ENCODE measurements around the gene ENDOD1.
A peak's percentile ranks its signal among the peaks of the same experiment; 100 is the strongest.

The ENDOD1 gene

DNA sequence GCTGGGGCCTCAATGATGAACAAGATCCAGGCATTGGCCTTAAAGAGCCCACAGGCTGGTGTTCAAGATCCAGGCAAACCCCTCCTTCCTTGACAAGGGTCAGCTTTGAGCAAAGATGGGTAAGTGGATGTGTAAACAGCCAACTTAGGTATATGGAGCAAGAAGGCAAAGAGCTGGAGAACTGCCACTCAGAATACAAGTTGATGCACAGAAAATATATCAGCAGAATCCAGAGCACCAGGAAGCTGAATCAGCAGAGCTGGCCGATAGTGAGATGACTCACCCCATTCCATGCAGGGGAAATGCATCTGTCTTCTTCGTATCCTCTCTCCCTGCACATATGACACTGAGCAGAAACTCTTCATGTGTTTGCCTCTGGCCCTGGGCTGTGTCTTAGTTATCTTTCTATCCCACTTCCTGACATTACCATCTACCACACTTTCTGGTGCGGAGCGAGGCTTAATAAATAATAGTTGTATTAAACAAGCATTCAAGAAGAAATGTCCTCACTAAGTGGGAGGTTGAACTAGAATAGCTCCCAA, 57.8 kb downstream of the ENDOD1 start:
- Mint-ChIP-seq H3K4me1 (peaks cover 28% of the 10 kb centered on the region), H3K9me3 (no peaks in the 10 kb centered on the region), H3K27me3 (peaks cover 44% of the 10 kb centered on the region), H3K36me3 (no peaks in the 10 kb centered on the region), H3K27ac (no peak overlapping the region), H3K4me3 (no peak overlapping the region)
- CTCF ChIA-PET, result interaction anchor here (0.7 to 12.2 kb wide), 8 partner anchors 10 to 1266 kb away, joined by 3 to 133 read pairs (median 4); partner anchors contain the start of gene SRSF8
- DNase-seq, result no peak

DNA sequence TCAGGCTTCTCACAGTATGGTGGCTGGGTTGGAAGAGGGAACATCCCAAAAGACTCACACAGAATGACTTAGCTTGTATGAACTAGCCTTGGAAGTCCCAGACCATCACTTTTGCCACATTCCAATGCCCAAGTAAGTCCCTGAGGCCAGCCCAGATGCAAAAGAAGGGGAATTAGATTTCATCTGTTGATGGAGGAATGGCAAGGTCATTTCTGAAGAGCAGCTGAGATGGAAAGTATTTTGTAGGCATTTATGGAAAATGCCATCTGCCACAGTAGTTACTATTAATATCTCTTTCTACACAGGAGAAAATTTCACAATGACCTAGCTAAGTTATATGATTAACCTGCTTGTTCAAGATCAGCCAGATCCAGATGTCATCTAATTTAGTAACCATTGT, 58.8 kb downstream of the ENDOD1 start:
- Mint-ChIP-seq H3K36me3 (no peaks in the 10 kb centered on the region), H3K27me3 (peaks cover 37% of the 10 kb centered on the region), H3K4me1 (peaks cover 38% of the 10 kb centered on the region), H3K27ac (no peak overlapping the region), H3K4me3 (no peak overlapping the region), H3K9me3 (no peaks in the 10 kb centered on the region)
- DNase-seq, result no peak
- CTCF ChIA-PET, result interaction anchor here (0.9 to 12.2 kb wide), 6 partner anchors 11 to 616 kb away, joined by 3 to 133 read pairs (median 5); partner anchors contain the start of gene SRSF8

DNA sequence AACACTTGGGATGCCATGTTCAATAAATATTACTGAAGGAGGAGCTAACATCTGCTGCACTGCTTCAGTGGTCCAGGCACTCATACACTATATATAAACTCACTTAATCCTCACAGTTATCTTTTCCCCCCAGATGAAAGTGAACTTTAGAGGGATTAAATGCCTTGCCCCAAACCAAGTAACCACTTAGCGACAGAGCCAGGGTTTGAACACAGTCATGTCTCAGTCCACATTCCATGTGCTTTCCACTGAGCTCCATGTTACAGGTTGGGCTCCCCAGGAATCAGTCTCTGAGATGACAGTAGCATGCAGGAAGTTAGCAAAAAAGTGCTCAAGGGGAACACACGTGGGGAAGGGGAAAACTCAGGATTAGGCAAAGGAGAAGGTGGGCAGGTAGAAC, 59.3 kb downstream of the ENDOD1 start:
- Mint-ChIP-seq H3K27ac (no peak overlapping the region), H3K36me3 (no peaks in the 10 kb centered on the region), H3K4me1 (peaks cover 42% of the 10 kb centered on the region), H3K4me3 (peak overlapping the region; percentile 5), H3K27me3 (peaks cover 32% of the 10 kb centered on the region), H3K9me3 (no peaks in the 10 kb centered on the region)
- no peak for DNase-seq
- CTCF ChIA-PET, result interaction anchor here (0.9 to 12.2 kb wide), 6 partner anchors 56 to 615 kb away, joined by 3 to 133 read pairs (median 3); partner anchors contain the start of gene SRSF8

DNA sequence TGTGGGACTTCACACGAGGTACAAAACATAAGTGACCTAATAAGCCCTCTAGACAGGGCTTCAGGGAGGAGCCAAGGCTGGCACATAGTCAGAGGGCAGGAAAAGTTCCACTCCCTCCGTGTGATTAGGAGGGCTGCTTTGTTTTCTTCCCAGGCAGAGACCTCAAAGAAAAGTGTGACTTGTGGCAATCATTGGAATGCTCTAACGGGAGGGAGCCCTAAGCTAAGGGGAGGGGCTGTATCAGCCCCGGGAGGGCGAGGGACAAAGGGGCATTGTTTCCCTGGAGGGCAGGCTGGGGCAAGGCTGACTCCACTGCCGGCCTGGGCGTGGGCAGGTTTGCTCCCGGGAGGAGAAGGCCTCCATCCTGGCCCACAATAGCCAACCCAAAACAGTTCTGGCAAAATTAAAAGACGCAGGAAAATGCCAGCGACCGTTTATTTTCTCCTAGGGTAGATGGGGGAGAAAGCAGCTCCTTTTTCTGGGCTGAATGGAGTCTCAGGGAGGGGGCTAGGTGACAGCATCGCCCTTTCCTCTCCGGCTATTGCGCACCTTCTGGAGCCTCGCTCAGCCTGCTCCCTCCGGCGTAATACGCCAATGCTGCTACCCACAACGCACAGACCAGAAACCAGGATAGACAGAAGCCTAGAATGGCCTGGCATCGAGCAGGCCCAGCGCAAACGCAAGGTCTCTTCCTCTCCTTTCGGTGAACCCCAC, 60.2 kb downstream of the ENDOD1 start:
- H3K4me1 Mint-ChIP-seq, result peaks cover 43% of the 10 kb centered on the region

DNA sequence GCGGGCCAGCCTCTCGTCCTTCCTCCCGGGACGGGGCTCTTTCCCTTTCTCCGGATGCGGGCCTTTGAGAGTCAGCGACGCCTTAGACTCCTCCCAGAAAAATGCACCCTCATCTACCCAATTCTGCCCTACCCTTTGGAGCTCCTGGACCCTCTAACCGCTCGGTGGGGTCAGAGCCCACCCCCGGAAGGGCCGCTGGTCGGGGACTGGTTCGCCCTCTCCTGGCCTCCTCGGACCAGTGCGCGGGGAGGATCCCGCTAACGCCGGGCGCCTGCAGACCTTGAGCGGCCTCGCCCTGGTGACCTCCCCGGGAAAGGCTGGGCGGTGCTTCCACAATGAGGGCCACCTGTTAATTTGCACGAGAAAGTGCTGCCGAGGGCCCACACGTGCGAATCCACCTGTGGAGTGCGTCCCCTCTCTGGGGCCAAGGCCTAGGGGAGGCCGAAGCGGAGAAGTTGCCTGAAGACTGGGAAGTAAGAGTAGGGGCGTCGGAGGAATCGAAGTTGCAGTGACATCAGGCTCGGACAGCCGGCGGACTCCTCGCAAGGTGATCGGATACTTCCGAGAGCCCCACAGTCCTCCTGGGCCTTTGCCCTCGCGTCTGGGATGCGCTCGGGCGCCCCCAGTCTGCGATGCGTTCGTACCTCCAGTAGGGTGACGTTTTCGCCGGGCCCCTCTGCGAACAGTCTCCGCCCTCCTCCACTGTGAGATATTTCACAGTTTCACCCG, 61.5 kb downstream of the ENDOD1 start:
- Mint-ChIP-seq H3K9me3 (no peaks in the 10 kb centered on the region), H3K4me1 (peaks cover 43% of the 10 kb centered on the region)
- CTCF ChIA-PET, result interaction anchor here (0.8 to 12.2 kb wide), 21 partner anchors 10 to 1314 kb away, joined by 3 to 277 read pairs (median 4); partner anchors contain the start of genes CEP57, FAM76B, MAML2 and SRSF8

More for the DNA sequence above, 60.2 kb downstream of the ENDOD1 start:
- peaks cover 23% of the 10 kb centered on the region for H3K27me3 Mint-ChIP-seq
- no peaks in the 10 kb centered on the region for H3K9me3 Mint-ChIP-seq
- CTCF ChIA-PET, result interaction anchor here (0.7 to 12.2 kb wide), 9 partner anchors 9 to 628 kb away, joined by 3 to 272 read pairs (median 4); partner anchors contain the start of genes ENDOD1 and SRSF8
- DNase-seq, result no peak
- peak overlapping the region; percentile 74 for H3K4me3 Mint-ChIP-seq
- H3K36me3 Mint-ChIP-seq, result no peaks in the 10 kb centered on the region
- H3K27ac Mint-ChIP-seq, result peak overlapping the region; percentile 92

DNA sequence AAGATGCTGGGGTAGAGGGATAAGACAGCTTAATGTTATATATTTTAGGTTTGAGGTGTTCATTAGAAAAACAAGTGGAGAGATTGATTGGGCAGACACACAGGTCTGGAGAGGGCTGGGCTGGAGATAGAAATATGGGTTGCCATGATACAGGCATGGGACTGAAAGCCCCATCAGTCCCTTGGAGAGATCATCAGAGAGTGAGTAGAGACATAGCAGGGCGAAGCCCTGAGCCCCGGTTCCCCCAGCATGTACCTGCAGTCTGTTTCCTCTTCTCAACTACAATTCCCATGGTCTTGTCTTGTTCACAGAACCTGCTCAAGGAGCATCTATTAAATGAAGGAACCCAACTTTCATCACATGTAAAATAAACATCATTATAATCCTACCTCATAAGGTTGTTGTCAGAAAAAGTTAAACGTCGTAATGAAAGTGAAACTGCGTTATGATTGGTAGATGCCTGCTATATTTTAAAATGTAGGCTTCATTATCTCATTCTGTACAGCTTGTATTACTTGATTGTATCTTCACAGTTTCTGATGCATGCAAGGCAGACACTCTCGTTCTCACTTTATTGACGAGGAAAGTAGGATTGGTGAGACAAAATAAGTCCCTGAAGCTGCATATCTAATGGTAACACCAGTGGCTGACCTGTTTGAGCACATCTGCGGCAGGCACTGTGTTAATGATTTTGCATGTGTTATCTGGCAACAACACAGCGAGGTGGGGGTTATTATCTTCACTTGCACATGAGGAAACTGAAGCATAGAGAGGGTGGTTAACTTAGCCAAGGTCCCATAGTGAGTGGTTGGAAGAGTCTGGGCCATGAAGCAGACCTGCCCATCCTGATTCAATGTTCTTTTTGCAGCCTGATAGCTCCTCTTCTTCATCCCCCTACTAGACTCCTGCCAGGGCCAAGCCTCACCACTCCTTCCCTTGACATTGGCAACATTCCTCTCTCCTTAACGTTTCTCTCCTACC, 63.5 kb downstream of the ENDOD1 start:
- CTCF ChIA-PET, result interaction anchor here (0.6 to 12.2 kb wide), 25 partner anchors 9 to 1273 kb away, joined by 3 to 277 read pairs (median 3); partner anchors contain the start of genes CEP57, ENDOD1, FAM76B and MAML2
- no peaks in the 10 kb centered on the region for H3K9me3 Mint-ChIP-seq
- H3K4me3 Mint-ChIP-seq, result peak overlapping the region; percentile 84
- peak; percentile 45 for DNase-seq
- H3K27me3 Mint-ChIP-seq, result peaks cover 7% of the 10 kb centered on the region
- peak overlapping the region; percentile 95 for H3K27ac Mint-ChIP-seq
- H3K4me1 Mint-ChIP-seq, result peaks cover 46% of the 10 kb centered on the region
- H3K36me3 Mint-ChIP-seq, result peaks cover 3% of the 10 kb centered on the region

More for the DNA sequence above, 61.5 kb downstream of the ENDOD1 start:
- H3K4me3 Mint-ChIP-seq, result peak overlapping the region; percentile 74
- DNase-seq, result peak; percentile 94
- H3K27ac Mint-ChIP-seq, result peak overlapping the region; percentile 92
- no peaks in the 10 kb centered on the region for H3K36me3 Mint-ChIP-seq
- peaks cover 15% of the 10 kb centered on the region for H3K27me3 Mint-ChIP-seq

DNA sequence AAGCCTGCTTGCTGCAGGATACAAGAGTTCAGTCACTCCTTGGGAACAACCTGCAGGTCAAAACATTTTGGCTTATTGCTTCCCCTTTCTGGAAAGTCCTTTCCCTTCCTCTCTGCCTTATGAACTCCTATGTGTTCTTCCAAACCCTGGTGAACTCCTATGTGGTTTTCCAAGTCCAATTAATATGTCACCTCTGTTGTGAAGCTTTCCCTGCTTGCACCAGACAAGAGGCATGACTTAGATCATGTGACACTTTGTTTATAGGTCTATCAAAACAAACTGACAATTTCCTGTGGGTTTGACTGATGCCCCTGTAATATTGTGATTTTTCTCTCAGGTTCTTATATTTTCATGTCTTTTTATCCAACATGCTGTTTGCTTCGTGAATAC, 64.2 kb downstream of the ENDOD1 start:
- Mint-ChIP-seq H3K4me3 (peak overlapping the region; percentile 84), H3K27me3 (peaks cover 7% of the 10 kb centered on the region), H3K4me1 (peaks cover 49% of the 10 kb centered on the region), H3K27ac (peak overlapping the region; percentile 95), H3K9me3 (no peaks in the 10 kb centered on the region), H3K36me3 (peaks cover 3% of the 10 kb centered on the region)
- DNase-seq, result no peak
- CTCF ChIA-PET, result interaction anchor here (1.0 to 12.2 kb wide), 23 partner anchors 11 to 1272 kb away, joined by 3 to 277 read pairs (median 4); partner anchors contain the start of genes CEP57, ENDOD1, FAM76B and MAML2

DNA sequence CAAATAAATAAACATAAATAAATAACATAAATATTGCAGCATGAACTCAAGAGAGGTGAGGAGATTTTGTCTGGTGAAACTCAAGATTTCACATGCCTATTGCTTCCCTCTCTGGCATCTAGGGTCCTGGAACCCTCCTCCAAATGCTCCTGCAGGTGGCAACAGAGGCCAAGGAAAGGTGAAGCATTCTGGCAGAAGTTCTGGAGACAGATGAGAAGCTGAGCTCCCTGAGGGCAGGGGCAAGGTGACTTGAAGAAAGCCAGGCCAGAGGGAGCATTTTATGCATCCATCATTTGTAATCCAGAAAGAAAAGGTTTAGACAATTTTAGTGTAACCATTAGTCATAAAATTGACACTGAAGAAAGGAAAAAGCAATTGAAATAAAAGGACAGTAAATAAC, 64.9 kb downstream of the ENDOD1 start:
- CTCF ChIA-PET, result interaction anchor here (0.9 to 12.2 kb wide), 24 partner anchors 12 to 1272 kb away, joined by 3 to 277 read pairs (median 4); partner anchors contain the start of genes CEP57, ENDOD1, FAM76B and MAML2
- Mint-ChIP-seq H3K4me3 (no peak overlapping the region), H3K9me3 (no peaks in the 10 kb centered on the region), H3K27me3 (peaks cover 7% of the 10 kb centered on the region), H3K36me3 (peaks cover 3% of the 10 kb centered on the region), H3K27ac (no peak overlapping the region), H3K4me1 (peaks cover 46% of the 10 kb centered on the region)
- peak; percentile 82 for DNase-seq

DNA sequence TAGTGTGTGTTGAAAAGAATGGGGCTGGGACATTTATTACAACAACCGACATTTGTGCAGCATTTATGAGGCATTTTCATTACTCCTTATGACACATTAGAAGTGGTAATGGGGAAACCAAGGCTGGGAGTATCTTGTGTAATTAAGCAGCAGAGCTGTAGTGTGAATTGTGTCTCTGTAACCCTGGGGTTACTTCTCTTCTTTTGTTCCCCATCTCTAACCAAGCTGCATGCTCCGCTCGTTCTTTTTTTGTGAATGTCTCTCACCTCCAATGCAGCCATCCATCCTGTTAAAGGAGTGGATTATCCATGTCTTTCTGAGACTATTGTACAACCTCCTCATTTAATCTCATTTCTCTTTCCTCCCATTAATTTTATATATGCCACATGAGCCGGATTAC, 65.7 kb downstream of the ENDOD1 start:
- DNase-seq, result no peak
- Mint-ChIP-seq H3K27ac (no peak overlapping the region), H3K36me3 (peaks cover 7% of the 10 kb centered on the region), H3K4me3 (no peak overlapping the region), H3K27me3 (peaks cover 2% of the 10 kb centered on the region), H3K9me3 (no peaks in the 10 kb centered on the region), H3K4me1 (peaks cover 41% of the 10 kb centered on the region)
- CTCF ChIA-PET, result interaction anchor here (0.7 to 12.2 kb wide), 18 partner anchors 9 to 1271 kb away, joined by 3 to 277 read pairs (median 6); partner anchors contain the start of genes CEP57, ENDOD1, FAM76B and MAML2

DNA sequence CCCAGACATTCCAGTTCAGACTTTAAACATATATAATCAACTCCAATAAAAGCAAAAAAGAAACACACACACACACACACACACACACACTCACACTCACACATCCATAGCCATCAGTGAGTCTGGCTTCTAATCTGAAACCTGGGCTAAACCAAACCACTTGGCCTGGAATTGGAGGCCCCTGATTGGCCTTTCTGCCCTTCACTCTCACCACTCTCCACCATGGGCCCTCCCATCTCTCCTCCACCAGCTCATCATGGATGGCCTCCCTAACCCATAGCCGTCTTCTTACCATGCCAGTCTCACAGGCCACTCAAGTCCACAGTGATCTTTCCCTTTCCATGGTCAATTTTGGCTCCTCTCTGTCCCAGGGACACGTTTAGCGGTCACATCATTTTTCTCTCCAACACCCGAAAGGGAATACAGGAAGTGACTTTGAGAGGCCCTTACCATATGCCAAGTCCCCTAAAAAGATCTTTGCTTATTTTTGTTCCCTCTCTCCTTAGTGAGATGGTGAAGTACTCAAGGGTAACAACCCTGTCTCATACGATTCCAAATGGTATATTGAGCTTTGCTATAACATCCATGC, 66.6 kb downstream of the ENDOD1 start:
- Mint-ChIP-seq H3K9me3 (no peaks in the 10 kb centered on the region), H3K27me3 (no peaks in the 10 kb centered on the region), H3K27ac (no peak overlapping the region), H3K4me1 (peaks cover 41% of the 10 kb centered on the region), H3K36me3 (peaks cover 7% of the 10 kb centered on the region), H3K4me3 (no peak overlapping the region)
- CTCF ChIA-PET, result interaction anchor here (1.5 to 12.2 kb wide), 6 partner anchors 73 to 634 kb away, joined by 5 to 277 read pairs (median 89); partner anchors contain the start of genes CEP57, FAM76B, SESN3 and SRSF8
- no peak for DNase-seq

DNA sequence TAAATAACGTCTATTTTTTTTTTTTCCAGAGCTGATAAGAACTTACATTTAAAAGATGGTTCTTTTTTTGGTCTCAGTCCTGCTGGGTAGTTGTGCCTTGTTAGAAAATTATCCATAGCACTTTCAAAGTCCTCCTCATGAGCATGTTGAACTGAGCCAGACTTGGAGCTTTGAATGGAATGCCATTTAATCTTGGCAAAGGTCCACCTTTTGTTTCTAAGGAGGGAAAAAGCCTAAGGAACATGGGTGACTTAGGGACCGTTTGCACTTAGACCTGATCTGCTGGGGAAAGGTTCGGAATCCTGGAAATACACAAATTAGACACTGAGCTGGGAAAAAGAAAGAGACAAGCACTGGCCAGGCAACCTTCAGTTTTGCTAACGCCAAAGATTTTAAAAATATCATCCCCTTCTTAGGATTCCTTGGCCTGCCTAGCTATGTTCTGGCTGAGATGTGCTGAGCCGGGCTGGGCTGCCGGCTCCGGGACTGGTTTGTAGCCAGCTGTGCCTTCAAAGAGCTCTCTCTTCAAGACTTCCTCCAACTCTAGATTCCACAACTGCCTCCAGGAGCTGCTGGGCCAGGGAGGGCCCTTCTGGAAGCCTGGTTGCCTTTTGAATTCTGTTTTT, 67.4 kb downstream of the ENDOD1 start:
- CTCF ChIA-PET, result interaction anchor here (1.1 to 11.8 kb wide), 6 partner anchors 72 to 634 kb away, joined by 3 to 277 read pairs (median 30); partner anchors contain the start of genes CEP57, FAM76B and SESN3
- no peak for DNase-seq
- Mint-ChIP-seq H3K27me3 (no peaks in the 10 kb centered on the region), H3K4me3 (no peak overlapping the region), H3K4me1 (peaks cover 36% of the 10 kb centered on the region), H3K27ac (no peak overlapping the region), H3K9me3 (no peaks in the 10 kb centered on the region), H3K36me3 (peaks cover 7% of the 10 kb centered on the region)

DNA sequence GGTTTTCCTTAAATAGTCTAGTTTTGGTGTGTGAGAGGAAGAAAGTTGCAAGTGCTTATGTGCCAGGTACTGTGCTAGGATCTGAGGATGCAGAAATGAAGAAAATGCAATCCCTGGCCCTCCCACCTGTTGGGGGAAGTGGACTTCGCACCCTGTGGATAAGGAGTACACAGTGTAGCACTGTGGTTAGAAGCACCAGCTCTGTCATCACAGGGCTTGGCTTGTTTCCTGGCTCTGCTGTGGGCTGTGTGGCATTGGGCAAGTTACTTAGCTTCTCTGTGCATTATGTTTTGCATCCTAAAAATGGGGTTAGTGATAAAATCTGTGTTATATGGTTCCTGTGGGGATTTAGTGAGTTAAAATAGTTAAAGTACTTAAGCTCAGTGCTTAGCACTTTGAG, 68.2 kb downstream of the ENDOD1 start:
- H3K4me3 Mint-ChIP-seq, result no peak overlapping the region
- H3K27ac Mint-ChIP-seq, result peak overlapping the region; percentile 17
- peaks cover 10% of the 10 kb centered on the region for H3K36me3 Mint-ChIP-seq
- peak; percentile 32 for DNase-seq
- H3K9me3 Mint-ChIP-seq, result no peaks in the 10 kb centered on the region
- H3K4me1 Mint-ChIP-seq, result peaks cover 32% of the 10 kb centered on the region
- H3K27me3 Mint-ChIP-seq, result no peaks in the 10 kb centered on the region
- CTCF ChIA-PET, result interaction anchor here (0.8 to 11.8 kb wide), 5 partner anchors 60 to 604 kb away, joined by 3 to 277 read pairs (median 14); partner anchors contain the start of gene SESN3

Data from activated naive CD4-positive, alpha-beta T cell treated with anti-CD3 and anti-CD28 coated beads, Interleukin-2, amount 10 ng/mL, durations not matched to agents 7 days and 5 days (primary cell).